SU-DHL-6 (cell line): ENCODE data around the gene NDUFB10.
"Not testable (repeated sequence)": the region's sequence is repeated elsewhere in the genome, so short reads cannot be mapped to it uniquely, and the experiment has no call there.

ENCODE experiments used
- EZH2phosphoT487 ChIP-seq: fragments of 200-600 bp; sonication (generic), shearing (Covaris generic); conservative IDR thresholded peaks from 2 replicates; pipeline ENCODE4 v1.6.1; 2018; ENCODE audit warnings: mild to moderate bottlenecking, antibody characterized with exemption, low read length, moderate library complexity, mixed read lengths
- TF ChIP-seq, protein P1 (sequence below): fragments of 200-600 bp; sonication (generic); IDR thresholded peaks from one replicate; pipeline ENCODE4 v1.5.1; 2017; ENCODE audit warnings: antibody characterized with exemption, mild to moderate bottlenecking, low read length, moderate library complexity; ENCODE audit not compliant: insufficient read depth, poor library complexity, severe bottlenecking

DNA sequence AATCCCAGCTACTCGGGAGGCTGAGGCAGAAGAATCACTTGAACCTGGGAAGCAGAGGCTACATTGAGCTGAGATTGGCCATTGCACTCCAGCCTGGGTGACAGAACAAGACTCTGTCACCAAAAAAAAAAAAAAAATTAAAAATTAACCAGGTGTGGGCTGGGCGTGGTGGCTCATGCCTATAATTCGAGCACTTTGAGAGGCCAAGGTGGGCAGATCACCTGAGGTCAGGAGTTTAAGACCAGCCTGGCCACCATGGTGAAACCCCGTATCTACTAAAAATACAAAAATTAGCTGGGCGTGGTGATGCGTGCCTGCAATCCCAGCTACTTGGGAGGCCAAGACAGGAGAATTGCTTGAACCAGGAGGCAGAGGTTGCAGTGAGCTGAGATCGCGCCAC is 19.5 kb upstream of the NDUFB10 start:
- TF ChIP-seq, protein P1, sequence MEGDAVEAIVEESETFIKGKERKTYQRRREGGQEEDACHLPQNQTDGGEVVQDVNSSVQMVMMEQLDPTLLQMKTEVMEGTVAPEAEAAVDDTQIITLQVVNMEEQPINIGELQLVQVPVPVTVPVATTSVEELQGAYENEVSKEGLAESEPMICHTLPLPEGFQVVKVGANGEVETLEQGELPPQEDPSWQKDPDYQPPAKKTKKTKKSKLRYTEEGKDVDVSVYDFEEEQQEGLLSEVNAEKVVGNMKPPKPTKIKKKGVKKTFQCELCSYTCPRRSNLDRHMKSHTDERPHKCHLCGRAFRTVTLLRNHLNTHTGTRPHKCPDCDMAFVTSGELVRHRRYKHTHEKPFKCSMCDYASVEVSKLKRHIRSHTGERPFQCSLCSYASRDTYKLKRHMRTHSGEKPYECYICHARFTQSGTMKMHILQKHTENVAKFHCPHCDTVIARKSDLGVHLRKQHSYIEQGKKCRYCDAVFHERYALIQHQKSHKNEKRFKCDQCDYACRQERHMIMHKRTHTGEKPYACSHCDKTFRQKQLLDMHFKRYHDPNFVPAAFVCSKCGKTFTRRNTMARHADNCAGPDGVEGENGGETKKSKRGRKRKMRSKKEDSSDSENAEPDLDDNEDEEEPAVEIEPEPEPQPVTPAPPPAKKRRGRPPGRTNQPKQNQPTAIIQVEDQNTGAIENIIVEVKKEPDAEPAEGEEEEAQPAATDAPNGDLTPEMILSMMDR = not testable (repeated sequence)
- TF ChIP-seq EZH2phosphoT487 = not testable (repeated sequence)
